Thymus (tissue), 11 donors: Measurements from ENCODE around the gene IDH3G. TPM values are rescaled to one million over a fixed set of nuclear protein-coding genes. Genes with fewer than 3 reads are reported as not detected.

Experiments used
- DNase-seq, 9 donors: peaks; one replicate each; pipeline ENCODE4 v3.0.0-alpha.2; 2013; ENCODE audit warnings: low spot score in 9 of 9, low read depth in 6 of 9, missing footprints in 1 of 9
- H3K27ac ChIP-seq, 2 donors: one replicate each; pipeline ENCODE4 v1.5.1; 2013; ENCODE audit warnings: control low read depth in 1 of 2, low read depth in 1 of 2, low read length in 1 of 2, mild to moderate bottlenecking in 1 of 2, moderate library complexity in 1 of 2
- H3K27me3 ChIP-seq, 2 donors: one replicate each; pipeline ENCODE4 v1.5.1; 2013; ENCODE audit warnings: low read length in 1 of 2; ENCODE audit not compliant: control insufficient read depth in 2 of 2, insufficient read depth in 1 of 2
- H3K36me3 ChIP-seq, 2 donors: one replicate each; pipeline ENCODE4 v1.5.1; 2013; ENCODE audit warnings: low read length in 1 of 2, mild to moderate bottlenecking in 1 of 2, moderate library complexity in 1 of 2; ENCODE audit not compliant: control insufficient read depth in 2 of 2, insufficient read depth in 2 of 2
- H3K4me1 ChIP-seq, 2 donors: one replicate each; pipeline ENCODE4 v1.5.1; 2013; ENCODE audit warnings: low read length in 2 of 2; ENCODE audit not compliant: control insufficient read depth in 2 of 2, insufficient read depth in 2 of 2
- H3K4me3 ChIP-seq, 2 donors: one replicate each; pipeline ENCODE4 v1.5.1; 2013; ENCODE audit warnings: low read length in 2 of 2, control low read depth in 1 of 2, mild to moderate bottlenecking in 1 of 2
- H3K9me3 ChIP-seq, 2 donors: one replicate each; pipeline ENCODE4 v1.5.1; 2013; ENCODE audit warnings: low read length in 1 of 2, mild to moderate bottlenecking in 1 of 2; ENCODE audit not compliant: control insufficient read depth in 2 of 2, insufficient read depth in 1 of 2
- WGBS: extraction: QIAGEN DNeasy Blood & Tissue Kit; methylation state at CpG from one replicate; pipeline ENCODE4 v1.1.7; 2013; 5-methylcytosine and 5-hydroxymethylcytosine counted together
- polyA plus RNA-seq: library from polyadenylated mRNA; stranded (reverse); fragments of 200-250 nt; gene quantifications from one replicate; pipeline ENCODE4 v1.2.3, GENCODE V29; 2013
- total RNA-seq: library from RNA; stranded (reverse); fragments of 120-200 nt; gene quantifications from one replicate; pipeline ENCODE4 v1.2.4, GENCODE V29; 2013
- donor health status: healthy.

Gene IDH3G
- total and polyA plus RNA-seq, 2 donors, result 37.5 to 39.2 TPM

DNA sequence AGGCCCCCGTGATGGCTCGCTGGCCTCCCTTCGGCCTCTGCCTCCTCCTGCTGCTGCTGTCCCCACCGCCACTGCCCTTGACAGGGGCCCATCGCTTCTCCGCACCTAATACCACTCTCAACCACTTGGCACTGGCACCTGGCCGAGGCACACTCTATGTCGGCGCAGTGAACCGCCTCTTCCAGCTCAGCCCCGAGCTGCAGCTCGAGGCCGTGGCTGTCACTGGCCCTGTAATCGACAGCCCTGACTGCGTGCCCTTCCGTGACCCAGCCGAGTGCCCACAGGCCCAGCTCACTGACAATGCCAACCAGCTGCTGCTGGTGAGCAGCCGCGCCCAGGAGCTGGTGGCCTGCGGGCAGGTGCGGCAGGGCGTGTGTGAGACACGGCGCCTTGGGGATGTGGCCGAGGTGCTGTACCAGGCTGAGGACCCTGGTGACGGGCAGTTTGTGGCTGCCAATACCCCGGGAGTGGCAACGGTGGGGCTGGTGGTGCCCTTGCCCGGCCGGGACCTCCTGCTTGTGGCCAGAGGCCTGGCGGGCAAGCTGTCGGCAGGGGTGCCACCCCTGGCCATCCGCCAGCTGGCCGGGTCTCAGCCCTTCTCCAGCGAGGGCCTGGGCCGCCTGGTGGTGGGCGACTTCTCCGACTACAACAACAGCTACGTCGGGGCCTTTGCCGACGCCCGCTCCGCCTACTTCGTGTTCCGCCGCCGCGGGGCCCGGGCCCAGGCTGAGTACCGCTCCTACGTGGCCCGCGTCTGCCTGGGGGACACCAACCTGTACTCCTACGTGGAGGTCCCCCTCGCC lies 27.1 kb downstream of the IDH3G start:
- 96% methylated on average over 56 of the region's 56 CpGs for WGBS
- DNase-seq, result no peak

DNA sequence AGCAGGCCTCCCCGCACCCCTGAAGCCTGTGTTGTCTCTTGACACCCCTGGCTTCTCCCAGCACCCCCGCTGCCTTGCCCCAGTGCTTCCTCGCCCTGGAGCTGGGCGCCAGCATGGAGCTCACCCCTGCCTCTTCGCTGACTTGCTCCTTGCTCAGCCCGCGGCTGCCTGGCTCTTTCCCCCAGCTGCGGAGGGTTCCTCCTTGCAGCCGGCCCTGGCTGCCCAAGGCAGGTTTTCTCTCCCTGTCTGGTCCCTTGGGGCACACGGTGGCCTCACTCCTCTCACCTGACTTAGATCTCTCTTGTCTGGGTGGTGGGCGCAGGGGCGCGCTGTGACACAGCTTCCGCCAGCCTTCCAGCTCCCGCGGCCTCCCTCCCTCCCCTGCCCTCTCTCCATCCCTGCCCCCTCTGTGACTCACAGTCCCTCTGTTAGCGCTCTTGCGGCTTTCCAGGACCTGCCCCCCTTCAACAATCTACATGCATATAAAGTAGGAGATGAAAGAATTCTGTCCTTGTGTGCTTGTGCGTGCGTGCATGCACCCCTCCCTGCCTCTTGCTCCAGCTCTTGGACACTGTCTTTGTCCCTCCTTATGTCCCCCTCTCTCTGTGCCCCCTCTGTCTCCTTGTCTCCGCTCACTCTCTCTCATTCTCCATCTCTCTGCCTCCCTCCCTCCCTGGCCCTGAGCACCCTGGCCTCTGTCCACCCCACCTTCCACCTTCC lies 27.9 kb downstream of the IDH3G start:
- peak in 2 of 9 donors; percentile 0 to 31 for DNase-seq
- H3K4me1 ChIP-seq, result peaks cover 0 to 8% of the 10 kb centered on the region in 2 donors
- no peak overlapping the region for H3K27ac ChIP-seq
- no peak overlapping the region for H3K4me3 ChIP-seq
- 20% methylated on average over 21 of the region's 21 CpGs for WGBS
- H3K36me3 ChIP-seq, result no peaks in the 10 kb centered on the region
- peaks cover 0 to 10% of the 10 kb centered on the region in 2 donors for H3K27me3 ChIP-seq
- H3K9me3 ChIP-seq, result no peaks in the 10 kb centered on the region

More for the DNA sequence above, 27.1 kb downstream of the IDH3G start:
- no peaks in the 10 kb centered on the region for H3K9me3 ChIP-seq
- no peak overlapping the region for H3K4me3 ChIP-seq
- peaks cover 0 to 10% of the 10 kb centered on the region in 2 donors for H3K27me3 ChIP-seq
- peaks cover 0 to 8% of the 10 kb centered on the region in 2 donors for H3K4me1 ChIP-seq
- H3K27ac ChIP-seq, result no peak overlapping the region
- H3K36me3 ChIP-seq, result no peaks in the 10 kb centered on the region

DNA sequence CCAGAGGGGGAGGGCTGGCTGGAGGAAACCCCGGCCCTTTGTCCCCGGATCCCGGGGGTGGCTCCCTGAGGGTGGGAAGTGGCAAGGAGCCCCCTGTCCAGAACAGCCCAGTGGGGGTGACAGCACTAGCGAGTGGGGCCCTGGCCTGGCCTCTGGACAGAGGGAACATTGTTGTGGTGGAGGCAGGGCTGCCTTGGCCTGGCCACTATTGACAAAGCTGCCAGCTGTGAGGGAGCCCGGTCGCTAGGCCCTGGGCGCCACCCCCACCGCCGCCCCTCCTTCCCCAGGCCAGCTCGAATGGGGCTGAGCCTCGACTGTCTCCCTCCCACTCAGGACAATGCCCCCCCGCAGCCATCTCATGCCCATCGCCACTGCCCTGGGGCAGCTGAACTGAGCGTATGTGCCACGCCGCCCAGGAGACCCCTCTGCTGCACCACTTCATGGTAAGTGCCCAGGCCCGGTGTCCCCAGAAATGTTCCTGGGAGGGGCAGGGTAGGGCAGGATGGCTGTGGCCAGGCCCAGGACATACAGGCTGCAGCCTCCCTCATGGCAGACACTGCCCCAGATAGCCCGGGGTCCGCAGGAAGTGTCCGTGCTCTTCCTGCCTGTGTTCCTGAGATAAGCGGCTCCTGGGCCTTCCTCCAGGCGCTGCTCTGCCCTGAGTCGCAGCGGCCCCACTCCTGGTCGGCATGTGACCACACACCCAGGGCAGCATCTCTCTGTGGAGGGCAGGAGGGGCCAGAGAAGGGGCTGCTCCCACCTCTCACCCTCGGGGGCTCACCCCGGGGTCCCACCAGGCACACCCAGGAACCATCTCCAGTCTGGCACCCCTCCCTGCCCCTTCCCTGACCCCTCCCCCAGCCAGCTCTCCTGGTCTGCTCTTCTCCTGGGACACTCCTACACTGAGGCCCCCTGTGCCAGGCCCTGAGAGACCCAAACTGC lies 28.8 kb downstream of the IDH3G start:
- Histone ChIP-seq H3K36me3 (no peaks in the 10 kb centered on the region), H3K4me1 (peaks cover 0 to 8% of the 10 kb centered on the region in 2 donors), H3K27ac (no peak overlapping the region), H3K4me3 (no peak overlapping the region), H3K9me3 (no peaks in the 10 kb centered on the region), H3K27me3 (peaks cover 0 to 10% of the 10 kb centered on the region in 2 donors)
- WGBS, result 83% methylated on average over 27 of the region's 27 CpGs
- no peak for DNase-seq

DNA sequence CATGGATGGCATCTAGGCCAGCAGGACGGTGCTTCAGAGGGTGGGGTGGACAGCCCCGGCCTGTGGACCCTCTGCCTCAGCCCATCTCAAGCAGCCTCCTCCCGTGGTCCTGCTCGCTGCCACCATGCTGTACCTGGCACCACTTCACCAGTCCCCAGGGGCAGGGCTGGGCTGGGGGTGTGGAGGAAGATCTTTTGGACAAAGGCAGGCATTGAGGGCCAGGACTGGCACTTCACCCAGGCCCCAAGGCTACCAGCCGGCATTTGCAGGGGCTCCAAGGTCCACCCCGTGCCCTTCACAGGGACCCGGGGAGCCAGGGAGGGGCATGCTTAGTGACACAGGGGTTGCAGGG lies 29.4 kb downstream of the IDH3G start:
- Histone ChIP-seq H3K27me3 (peaks cover 0 to 10% of the 10 kb centered on the region in 2 donors), H3K27ac (no peak overlapping the region), H3K4me1 (peaks cover 0 to 8% of the 10 kb centered on the region in 2 donors), H3K4me3 (no peak overlapping the region), H3K36me3 (no peaks in the 10 kb centered on the region), H3K9me3 (no peaks in the 10 kb centered on the region)
- DNase-seq, result no peak
- WGBS, result 97% methylated on average over 7 of the region's 7 CpGs

DNA sequence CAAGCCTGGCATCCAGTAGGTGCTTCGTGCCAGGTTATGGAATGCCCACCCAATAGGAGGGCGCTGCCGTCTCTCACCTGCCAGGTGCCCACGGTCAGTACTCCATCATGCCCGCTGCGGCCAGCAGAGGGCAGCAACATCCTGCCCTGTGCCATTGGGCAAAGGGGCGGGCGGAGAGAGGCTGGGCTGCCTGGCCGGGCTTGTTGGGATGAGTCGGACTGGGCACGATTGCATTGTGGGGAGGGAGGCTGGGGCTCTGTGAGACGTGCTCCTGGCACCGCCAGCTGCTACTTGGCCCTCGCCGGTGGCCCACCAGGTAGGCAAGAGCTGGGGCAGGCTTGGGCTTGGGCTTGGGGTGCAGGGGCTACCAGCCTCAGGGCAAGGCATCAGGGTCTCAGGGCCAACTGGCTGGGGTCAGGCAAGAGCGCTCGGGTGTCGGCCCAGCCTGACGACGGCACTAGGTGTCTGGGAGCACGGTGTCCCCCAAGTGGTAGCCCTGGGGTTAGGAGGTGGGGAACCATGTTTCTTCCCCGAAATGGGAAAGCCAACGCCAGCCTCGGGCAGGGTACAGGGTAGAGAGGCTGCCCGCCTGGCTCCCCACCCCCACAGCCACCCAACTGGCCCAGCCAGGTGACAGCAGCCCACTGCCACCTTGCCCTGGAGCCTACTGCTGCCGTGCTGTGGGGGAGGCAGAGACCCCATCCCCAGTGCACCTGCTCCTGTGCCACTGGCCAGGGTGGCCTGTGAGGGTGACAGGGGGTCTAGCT lies 30.0 kb downstream of the IDH3G start, which contains the start of gene PLXNB3:
PLXNB3 (plus strand) TSS at position 261 of the 767 bp plus-strand sequence. CDS start 1,287 bp downstream, outside the sequence.
- peaks cover 0 to 8% of the 10 kb centered on the region in 2 donors for H3K4me1 ChIP-seq
- no peaks in the 10 kb centered on the region for H3K36me3 ChIP-seq
- H3K9me3 ChIP-seq, result no peaks in the 10 kb centered on the region
- H3K27me3 ChIP-seq, result peaks cover 0 to 10% of the 10 kb centered on the region in 2 donors
- DNase-seq, result peak in 8 of 9 donors; percentile 26 to 75 (median 42)
- 37% methylated on average over 26 of the region's 26 CpGs for WGBS
- H3K27ac ChIP-seq, result no peak within 1 kb of the TSS
- H3K4me3 ChIP-seq, result no peak within 1 kb of the TSS

DNA sequence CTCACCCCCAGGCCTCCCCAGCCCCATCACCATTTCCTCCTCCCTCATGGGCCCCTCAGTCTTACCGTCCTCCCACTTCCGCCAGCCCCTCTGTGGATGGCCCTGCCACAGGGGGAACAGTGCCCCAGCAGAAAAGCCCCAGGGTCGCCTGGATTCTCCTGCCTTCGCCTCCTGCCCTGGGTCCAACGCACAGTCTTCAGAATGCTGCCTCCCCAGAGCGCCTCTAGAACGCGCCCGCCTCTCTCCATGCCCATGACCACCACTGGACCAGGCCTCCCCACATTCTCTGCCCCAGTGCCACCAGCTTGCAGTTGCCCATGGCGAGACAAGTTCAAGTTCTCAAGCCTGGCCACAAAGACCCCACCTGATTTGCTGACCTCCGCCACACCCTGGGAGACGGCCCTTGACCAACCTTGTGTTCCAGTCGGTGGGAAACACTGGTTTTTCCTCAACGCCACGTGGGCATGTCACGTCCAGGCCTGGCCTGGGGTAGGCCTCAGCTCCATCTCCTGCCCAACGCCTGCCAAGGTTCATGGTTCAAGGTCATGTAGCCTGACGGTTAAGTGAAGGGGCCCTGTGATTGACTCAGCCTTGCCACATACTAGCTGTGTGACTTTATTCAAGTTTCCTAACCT lies 30.8 kb downstream of the IDH3G start:
- Histone ChIP-seq H3K4me3 (no peak overlapping the region), H3K27ac (no peak overlapping the region), H3K36me3 (no peaks in the 10 kb centered on the region), H3K27me3 (peaks cover 0 to 10% of the 10 kb centered on the region in 2 donors), H3K9me3 (no peaks in the 10 kb centered on the region), H3K4me1 (peaks cover 0 to 8% of the 10 kb centered on the region in 2 donors)
- 91% methylated on average over 17 of the region's 18 CpGs for WGBS
- no peak for DNase-seq

DNA sequence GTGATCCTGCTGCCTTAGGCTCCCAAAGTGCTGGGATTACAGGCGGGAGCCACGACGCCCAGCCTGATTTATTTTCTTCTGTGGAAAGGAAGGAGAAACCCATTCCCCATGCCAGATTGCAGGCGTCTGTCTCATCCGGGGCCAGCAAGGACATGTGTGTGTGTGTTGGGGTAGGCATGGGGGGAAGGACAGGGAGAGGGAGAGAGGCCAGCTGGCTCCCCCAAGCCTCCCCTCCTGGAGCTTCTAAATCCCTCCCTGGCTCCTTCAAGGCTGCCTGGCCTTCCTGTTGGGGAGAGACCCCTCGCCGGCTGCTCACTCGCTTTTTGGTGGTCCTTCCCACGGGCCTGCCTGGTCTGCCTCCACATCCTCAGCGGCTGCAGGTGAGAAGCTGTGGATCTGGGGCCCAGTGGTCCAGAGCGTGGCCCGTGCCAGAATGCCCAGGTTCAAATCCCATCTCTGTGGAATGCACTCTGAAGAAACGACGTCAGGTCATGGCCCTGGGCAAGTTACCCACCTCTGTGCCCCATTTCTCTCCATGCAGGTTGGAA lies 31.5 kb downstream of the IDH3G start:
- H3K27me3 ChIP-seq, result peaks cover 0 to 10% of the 10 kb centered on the region in 2 donors
- no peaks in the 10 kb centered on the region for H3K9me3 ChIP-seq
- H3K4me1 ChIP-seq, result peaks cover 0 to 8% of the 10 kb centered on the region in 2 donors
- H3K36me3 ChIP-seq, result no peaks in the 10 kb centered on the region
- no peak overlapping the region for H3K4me3 ChIP-seq
- DNase-seq, result no peak
- H3K27ac ChIP-seq, result no peak overlapping the region
- WGBS, result 94% methylated on average over 14 of the region's 14 CpGs

DNA sequence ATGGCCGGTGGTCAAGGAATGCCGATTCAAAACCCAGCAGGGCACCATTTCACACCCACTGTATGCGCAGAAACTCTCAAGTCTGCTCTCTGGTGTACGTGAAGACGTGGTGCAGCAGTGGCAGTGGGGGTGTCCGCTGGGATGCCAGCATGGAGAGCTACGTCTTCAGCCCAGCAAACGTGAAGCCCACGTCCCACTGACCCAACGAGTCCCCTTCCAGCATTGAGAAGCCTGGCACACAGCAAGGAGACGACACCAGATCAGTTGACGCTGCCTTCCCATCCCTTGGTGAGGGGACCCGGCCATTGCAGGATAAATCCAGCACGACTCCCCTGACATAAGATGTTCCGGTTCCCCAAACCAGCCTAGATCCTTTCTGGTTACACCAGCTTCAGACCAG lies 32.3 kb downstream of the IDH3G start:
- H3K27me3 ChIP-seq, result peaks cover 0 to 8% of the 10 kb centered on the region in 2 donors
- WGBS, result 98% methylated on average over 15 of the region's 15 CpGs
- H3K9me3 ChIP-seq, result no peaks in the 10 kb centered on the region
- no peak overlapping the region for H3K27ac ChIP-seq
- no peaks in the 10 kb centered on the region for H3K36me3 ChIP-seq
- H3K4me1 ChIP-seq, result peaks cover 0 to 8% of the 10 kb centered on the region in 2 donors
- no peak for DNase-seq
- H3K4me3 ChIP-seq, result no peak overlapping the region
